ENCODE results near the gene HDAC6.
"Not testable (repeated sequence)": the region's sequence is repeated elsewhere in the genome, so short reads cannot be mapped to it uniquely, and the experiment has no call there.

The HDAC6 gene

DNA sequence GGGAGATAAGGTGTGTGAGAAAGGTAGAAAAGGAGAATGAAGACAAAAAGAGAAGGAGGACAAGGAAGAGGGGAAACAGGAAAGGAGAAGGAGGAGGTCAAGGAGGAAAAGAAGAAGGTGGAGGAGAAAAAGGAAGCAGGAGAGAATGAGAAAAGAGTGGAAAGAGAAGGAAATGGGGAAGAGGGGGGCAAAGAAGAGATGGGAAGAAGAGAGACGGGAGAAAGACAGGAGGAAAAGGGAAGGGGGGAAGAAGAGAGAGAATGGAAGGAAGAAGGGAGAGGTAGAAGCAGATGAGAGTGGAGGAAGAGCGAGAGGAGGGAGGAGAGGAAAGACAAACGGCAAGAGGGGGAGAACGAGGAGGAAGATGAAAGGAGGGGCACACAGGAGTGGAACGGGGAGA is 11.4 kb upstream of the HDAC6 start:
- no peak for DNase-seq

DNA sequence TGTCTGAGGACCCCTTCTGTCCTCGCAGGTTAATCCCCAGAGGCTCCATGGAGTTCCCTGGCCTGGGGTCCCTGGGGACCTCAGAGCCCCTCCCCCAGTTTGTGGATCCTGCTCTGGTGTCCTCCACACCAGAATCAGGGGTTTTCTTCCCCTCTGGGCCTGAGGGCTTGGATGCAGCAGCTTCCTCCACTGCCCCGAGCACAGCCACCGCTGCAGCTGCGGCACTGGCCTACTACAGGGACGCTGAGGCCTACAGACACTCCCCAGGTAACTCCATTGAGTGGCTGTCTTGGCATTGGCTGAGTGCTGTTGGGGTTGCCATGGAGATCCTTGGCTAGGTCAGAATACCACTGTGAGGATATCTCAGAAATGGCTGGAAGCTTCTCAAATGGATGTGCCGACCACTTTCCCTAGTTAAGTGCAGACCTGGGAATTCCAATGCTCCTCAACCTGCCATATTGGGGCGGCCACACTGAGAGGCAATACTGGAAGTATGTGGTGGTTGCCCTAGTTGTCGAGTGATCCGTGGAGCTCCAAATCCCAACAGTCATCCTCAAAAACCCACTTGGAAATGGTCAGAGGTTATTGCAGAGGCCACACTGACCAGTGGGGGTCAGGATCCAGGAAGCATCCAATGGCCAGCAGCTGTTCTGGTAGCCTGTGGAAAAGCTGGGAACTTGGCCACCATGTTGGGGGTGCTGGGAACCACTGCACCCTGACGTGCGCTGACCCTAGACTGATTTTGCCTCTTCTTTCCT is 10.6 kb upstream of the HDAC6 start:
- no peak for DNase-seq

DNA sequence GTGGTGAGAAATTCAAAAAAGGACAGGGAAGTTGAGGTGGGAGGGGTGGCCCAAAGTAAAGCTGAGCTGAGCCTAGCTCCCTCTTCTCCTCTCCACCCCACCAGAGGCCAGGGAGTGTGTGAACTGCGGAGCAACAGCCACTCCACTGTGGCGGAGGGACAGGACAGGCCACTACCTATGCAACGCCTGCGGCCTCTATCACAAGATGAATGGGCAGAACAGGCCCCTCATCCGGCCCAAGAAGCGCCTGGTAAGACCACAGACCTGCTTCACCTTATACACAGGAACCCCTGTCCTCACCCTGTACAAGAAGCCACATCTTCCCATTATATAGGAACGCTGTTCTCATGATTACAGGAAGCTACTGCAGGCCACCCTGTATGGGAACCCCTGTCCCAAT is 9.6 kb upstream of the HDAC6 start:
- no peak for DNase-seq

DNA sequence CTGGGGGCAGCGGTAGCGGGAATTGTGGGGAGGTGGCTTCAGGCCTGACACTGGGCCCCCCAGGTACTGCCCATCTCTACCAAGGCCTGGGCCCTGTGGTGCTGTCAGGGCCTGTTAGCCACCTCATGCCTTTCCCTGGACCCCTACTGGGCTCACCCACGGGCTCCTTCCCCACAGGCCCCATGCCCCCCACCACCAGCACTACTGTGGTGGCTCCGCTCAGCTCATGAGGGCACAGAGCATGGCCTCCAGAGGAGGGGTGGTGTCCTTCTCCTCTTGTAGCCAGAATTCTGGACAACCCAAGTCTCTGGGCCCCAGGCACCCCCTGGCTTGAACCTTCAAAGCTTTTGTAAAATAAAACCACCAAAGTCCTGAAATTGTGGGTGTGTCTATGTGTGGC is 7.9 kb upstream of the HDAC6 start:
- no peak for DNase-seq

DNA sequence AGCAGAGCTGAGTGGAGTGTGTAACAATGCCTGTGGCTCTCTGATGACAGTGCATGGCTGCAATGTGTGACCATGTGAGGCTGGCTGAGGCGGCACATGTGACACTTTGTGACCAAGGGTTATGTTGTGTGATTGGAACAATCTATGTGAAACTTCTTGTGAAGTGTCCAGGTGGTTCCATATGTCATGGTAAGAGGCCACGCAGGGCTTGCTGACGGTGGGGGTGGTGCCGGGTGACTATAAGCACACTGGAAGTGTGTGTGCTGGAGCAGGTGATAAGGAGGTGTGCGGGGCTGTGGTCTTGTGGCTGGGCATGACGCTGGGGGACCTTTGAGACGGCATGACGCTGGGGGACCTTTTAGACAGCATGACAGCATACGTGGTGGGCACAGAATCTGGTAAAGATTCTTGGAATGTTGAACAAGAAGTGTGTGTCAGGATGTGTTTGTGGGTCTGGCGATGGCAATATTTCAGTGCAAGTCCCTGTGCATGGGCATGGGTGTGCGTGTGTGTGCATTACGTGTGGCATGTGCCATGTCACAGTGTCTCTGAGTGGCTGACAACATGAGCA is 7.4 kb upstream of the HDAC6 start:
- DNase-seq = no peak

DNA sequence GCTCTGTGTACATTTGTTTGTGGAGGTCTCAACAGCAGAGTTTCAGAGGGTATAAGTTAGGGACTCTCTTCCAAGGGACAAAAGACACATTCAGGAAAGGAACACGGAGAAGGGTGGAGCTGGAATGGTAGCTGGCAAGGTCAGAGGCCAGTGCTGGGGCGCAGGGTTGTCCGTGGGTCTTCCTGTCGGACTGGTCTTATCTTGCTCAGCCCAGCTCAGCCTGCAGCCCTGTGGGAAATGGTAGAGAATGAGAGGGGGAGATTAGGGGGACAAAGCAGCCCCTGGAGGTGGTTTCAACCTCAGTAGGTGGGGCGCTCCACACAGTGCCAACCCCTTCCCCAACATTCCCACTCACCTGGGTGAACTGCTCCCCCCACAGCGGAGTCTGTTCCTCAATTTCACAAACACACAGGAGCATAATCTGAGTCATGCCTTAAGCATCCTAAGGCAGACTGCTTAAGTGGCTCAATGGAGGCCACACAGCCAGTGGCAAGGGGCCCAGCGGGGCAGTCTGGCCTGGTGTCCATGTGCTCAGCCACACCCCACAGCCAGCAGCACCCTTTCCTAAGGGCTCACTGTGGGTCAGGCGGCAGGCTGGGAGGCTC is 6.9 kb upstream of the HDAC6 start:
- no peak for DNase-seq

DNA sequence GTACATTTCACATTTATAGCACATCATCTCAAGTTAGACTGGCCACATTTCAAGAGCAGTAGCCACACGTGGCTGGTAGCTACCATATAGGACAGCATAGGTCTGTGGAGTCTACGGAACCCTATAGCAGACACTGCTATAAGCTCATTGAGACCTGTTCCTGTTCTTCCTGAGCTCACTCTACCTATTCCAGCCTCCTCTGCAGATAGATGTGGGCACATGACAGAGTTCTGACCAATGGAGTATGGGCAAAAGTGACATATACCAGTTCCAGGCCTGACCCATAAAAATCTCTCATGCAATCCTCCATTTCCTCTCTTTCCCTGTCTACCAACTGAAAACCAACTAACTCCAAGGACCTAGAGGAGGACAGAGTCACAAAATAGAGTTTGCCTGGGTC is 3.5 kb upstream of the HDAC6 start:
- DNase-seq = no peak

DNA sequence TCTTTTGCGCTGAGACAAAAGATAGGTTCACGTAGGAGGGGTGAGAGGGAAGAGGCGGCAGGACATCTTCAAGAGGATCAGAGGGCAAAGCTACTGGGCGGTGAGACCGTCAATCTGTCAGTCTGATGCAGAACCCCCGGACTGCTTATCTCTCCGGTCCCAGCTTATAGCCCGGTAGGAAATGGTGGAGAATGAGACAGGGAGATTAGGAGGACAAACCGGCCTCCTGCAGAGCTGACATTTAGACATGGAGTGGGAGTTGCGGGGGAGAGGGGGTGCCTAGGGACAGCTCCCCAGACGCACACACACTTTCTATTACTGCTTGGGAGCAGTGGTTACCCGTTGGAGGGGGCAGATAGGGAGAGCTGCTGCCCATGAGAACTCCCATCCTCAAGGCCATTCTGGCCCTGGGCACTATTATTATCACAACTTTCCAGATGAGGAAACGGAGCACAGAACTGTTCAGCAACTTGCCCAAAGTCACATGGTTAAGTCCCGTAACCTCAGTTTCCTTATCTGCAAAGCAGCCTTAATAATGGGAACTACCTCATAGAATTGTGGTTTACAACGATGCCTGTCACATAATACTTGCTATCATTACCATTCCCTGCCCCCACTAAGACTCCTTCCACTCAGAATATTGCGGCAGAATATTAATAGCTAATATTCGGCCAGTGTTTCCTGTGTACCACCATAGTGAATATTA is 1.1 kb upstream of the HDAC6 start:
- DNase-seq = no peak

DNA sequence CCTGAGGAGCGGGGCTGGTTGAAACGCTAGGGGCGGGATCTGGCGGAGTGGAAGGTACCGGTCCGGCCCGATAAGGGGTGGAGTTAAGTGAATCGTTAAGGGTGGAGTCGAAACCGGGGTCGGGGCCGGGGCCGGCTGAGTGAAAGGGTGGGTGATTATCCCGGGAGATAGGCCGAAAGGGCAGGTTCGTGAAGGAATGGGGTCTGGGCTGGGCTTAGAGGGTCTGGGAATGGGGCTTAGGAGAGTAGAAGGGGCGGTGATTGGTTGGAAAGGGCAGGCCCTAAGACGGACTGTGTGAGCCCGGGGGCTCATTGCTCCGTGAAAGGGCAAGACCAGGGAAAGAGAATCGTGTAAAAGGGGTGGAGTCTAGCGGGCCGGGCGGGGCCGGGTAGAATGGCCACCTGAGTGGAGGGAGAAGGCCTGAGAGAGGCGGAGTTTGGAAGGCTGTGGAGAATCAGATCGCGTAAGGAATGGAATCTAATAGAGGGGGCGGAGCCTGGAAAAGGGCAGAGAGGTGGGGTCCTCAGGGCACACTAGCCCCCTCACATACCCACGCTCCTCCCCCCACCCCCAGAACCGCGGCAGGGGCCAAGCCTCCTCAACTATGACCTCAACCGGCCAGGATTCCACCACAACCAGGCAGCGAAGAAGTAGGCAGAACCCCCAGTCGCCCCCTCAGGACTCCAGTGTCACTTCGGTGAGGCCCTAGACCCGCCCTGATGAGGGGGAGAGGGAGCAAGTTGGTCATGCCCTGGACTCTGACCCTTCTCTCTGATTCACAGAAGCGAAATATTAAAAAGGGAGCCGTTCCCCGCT is 430 bp downstream of the HDAC6 start:
- DNase-seq = peak; percentile 37 to 77

DNA sequence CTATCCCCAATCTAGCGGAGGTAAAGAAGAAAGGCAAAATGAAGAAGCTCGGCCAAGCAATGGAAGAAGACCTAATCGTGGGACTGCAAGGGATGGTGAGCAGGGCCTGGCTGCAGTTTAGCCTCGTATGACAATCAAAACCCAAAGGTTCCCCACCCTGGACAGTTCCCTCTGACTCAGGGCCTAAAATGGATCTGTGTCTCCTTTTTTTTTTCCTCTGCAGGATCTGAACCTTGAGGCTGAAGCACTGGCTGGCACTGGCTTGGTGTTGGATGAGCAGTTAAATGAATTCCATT is 986 bp downstream of the HDAC6 start:
- DNase-seq = no peak

DNA sequence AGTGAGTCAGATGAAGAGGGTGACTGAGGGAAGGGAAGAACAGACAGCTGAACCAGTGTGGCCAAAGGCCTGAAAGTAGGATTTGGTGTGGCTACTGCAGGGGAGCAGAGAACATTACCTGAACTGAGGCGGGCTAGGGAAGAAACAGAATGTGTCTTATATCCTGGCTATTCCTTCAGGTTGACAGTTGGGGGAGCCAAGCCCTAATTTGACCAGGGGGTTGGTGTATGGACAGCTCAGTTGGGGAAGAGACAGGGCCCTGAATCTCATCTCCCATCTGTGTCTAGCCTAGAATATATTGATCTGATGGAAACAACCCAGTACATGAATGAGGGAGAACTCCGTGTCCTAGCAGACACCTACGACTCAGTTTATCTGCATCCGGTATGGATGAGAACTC is 4.2 kb downstream of the HDAC6 start:
- no peak for DNase-seq

DNA sequence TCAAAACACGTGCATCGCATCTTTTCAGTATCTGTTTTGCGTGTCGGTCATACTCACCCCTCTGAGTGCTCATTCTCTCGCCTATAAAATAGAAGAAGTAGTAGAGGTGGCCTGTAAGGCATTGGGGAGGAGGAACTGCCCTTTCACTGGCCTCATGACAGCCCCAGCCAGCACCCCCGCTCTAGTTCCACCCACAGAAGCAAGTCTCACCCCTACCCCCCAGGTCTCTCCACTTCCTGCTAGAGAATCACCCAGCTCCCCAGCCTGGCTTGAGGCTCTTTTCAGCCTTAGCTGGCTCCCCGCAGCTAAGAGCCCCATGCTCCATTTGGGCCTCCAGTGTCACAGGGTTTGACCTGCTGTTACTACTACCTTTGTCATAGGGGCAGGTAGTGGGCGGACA is 11.8 kb downstream of the HDAC6 start:
- DNase-seq = no peak

DNA sequence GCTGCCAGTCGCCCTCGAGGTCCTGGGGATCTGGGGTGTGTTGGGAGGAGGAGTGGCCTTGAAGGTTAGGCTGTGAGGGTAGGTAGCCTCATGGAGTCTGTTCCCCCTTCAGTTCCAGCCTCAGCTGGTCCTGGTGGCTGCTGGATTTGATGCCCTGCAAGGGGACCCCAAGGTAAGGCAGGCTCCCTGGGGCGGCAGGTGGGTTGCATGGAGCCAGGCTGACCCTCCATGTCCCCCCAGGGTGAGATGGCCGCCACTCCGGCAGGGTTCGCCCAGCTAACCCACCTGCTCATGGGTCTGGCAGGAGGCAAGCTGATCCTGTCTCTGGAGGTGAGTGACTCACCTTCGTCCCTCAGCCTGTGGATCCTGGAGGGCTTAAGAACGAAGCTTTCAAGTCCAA is 12.9 kb downstream of the HDAC6 start:
- no peak for DNase-seq

DNA sequence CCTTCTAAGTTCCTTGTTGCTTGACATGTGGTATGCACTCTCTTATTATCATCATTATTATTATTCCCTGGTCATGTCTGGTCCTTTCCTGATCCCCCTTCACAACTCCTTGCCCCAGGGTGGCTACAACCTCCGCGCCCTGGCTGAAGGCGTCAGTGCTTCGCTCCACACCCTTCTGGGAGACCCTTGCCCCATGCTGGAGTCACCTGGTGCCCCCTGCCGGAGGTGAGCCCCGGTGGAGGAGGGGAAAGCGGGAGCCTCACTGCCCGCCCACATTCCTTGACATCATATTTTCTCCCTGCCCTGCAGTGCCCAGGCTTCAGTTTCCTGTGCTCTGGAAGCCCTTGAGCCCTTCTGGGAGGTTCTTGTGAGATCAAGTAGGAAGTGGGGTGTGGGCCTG is 13.4 kb downstream of the HDAC6 start:
- DNase-seq = no peak

DNA sequence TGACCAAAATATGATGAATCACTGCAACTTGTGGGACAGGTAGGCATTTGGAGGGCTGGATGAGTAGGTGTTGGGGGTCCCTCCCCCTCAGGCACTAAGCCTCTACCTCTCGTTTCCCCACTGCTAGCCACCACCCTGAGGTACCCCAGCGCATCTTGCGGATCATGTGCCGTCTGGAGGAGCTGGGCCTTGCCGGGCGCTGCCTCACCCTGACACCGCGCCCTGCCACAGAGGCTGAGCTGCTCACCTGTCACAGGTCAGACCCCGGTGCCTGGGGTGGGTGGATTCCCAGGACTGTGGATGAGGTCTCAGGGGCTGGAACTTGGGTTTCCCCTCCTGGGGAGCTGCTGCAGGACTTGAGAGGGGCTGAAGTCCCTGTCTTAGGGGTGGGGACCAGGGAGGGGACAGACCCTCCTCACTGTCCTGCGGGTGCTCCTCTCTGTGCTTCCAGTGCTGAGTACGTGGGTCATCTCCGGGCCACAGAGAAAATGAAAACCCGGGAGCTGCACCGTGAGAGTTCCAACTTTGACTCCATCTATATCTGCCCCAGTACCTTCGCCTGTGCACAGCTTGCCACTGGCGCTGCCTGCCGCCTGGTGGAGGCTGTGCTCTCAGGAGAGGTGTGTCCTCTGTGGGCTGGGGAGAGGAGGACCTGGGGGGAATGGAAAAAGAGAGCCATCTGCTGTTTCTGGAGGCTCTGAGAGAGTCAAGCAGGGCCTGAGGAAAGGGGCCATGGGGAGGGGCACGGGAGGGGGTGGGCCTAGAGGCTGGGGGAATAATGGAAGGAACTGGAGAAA is 14.3 kb downstream of the HDAC6 start:
- no peak for DNase-seq

DNA sequence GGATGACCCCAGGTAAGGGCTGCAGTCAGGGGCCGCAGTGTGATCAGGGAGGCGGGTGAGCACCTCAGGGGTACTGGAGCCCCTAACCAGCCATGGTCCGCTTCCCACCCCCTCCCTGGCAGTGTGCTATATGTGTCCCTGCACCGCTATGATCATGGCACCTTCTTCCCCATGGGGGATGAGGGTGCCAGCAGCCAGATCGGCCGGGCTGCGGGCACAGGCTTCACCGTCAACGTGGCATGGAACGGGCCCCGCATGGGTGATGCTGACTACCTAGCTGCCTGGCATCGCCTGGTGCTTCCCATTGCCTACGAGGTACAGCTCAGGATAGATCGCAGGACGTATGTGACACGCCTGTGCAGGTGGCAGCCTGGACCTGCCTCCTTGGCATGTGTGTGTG is 16.2 kb downstream of the HDAC6 start:
- no peak for DNase-seq

DNA sequence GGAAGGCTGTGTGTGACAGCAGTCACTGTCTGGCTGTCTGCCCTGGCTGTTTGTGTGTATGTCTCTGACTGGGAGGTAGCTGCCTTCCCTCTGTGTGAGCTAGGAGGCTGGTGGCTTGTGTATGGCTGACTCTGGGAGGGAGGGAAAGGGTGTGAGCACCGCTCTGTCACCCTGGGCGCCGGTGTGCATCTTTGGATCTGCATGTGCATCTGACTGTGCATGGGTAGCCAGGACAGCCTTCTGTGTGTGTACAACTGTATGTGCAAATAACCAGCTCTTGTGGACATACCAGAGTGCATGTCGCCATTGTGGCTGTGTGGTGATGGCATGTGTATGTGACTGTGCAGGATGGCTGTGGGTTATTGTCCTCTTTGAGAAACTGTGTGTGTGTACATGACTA is 17.0 kb downstream of the HDAC6 start:
- no peak for DNase-seq

DNA sequence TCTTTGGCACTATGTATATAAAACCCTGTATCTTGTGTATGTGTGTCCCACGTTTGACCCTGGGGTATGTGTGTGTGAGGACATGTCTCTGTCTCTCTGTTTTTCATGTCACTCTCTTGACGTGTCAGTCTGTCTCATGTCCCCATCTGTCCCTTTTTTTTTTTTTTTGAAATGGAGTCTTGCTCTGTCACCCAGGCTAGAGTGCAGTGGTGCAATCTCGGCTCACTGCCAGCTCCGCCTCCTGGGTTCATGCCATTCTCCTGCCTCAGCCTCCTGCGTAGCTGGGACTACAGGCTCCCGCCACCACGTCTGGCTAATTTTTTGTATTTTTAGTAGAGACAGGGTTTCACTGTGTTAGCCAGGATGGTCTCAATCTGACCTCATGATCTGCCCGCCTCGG is 17.5 kb downstream of the HDAC6 start:
- DNase-seq = not testable (repeated sequence)

DNA sequence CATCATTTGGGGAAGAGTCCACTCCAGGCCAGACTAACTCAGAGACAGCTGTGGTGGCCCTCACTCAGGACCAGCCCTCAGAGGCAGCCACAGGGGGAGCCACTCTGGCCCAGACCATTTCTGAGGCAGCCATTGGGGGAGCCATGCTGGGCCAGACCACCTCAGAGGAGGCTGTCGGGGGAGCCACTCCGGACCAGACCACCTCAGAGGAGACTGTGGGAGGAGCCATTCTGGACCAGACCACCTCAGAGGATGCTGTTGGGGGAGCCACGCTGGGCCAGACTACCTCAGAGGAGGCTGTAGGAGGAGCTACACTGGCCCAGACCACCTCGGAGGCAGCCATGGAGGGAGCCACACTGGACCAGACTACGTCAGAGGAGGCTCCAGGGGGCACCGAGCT is 21.2 kb downstream of the HDAC6 start:
- no peak for DNase-seq

DNA sequence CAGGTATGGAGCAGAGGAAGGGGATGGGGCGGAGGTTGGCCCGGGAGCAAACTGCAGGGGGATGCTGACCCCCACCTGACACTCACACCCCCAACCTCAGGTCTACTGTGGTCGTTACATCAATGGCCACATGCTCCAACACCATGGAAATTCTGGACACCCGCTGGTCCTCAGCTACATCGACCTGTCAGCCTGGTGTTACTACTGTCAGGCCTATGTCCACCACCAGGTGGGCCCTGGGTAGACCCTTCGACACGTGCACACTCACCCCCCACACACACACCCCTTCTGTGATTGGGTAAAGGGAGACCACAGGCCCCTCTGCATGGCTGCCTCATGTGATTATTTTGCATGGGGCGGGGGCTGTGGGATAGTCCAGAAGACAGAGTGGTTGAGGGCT is 22.2 kb downstream of the HDAC6 start:
- DNase-seq = no peak

DNA sequence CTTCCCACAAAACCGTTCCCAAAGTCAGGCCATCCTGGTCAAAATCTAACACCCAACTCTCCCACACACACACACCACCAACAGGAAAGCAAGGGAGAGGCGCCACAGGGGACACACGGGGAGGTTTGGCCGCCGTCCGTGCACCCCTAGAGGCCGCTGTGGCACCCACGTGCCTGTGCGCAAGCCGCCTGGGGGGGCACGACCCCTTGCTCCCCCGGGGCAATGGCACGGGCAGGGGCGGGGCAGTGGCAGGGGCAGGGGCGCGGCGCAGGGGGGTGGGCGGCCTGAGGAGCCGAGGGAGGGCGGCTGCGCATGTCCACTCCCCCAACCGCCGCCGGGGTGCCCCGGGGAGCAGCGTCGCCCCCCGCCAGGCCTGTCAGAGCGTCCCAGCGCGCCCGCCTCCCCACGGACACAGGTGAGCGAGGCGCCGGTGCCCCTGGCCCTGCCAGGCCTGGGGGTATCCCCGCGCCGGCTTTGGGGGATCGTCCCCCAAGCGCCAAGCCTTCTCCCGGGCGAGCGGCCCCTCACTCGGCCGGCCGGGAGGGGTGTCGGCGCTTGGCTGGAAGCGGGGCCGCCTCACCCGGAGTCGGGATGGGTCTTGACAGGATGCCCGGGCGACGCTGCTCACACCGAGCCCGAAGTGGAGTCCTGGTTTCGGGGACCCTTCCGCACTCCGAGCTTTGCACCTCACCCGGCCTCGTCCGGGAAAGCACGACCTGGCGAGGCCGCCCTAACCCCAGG is 24.4 kb downstream of the HDAC6 start, which contains the start of gene ERAS:
TSS of gene ERAS (plus strand) at position 379 of the 741 bp plus-strand sequence. CDS start 2,611 bp downstream, outside the sequence.
- no peak for DNase-seq

Measured in SW 1271 (cell line).